Coronary artery (tissue), 2 donors: Measurements from ENCODE around the gene VWA3B.

Source experiments
- DNase-seq: peaks from one replicate; pipeline ENCODE4 v3.0.0-alpha.2; 2017; ENCODE audit warnings: low spot score
- H3K27ac ChIP-seq, 2 donors: fragments of 200-600 bp; sonication (generic); one replicate each; pipeline ENCODE4 v1.5.1; 2016 to 2019
- H3K4me3 ChIP-seq: fragments of 200-600 bp; sonication (generic); 2 replicates; pipeline ENCODE4 v1.5.1; 2016; ENCODE audit warnings: mild to moderate bottlenecking, moderate library complexity
- TF ChIP-seq, protein P1 (sequence below): fragments of 200-600 bp; sonication (generic); IDR thresholded peaks from one replicate; pipeline ENCODE4 v1.5.1; 2019; ENCODE audit warnings: antibody characterized with exemption

The VWA3B gene

DNA sequence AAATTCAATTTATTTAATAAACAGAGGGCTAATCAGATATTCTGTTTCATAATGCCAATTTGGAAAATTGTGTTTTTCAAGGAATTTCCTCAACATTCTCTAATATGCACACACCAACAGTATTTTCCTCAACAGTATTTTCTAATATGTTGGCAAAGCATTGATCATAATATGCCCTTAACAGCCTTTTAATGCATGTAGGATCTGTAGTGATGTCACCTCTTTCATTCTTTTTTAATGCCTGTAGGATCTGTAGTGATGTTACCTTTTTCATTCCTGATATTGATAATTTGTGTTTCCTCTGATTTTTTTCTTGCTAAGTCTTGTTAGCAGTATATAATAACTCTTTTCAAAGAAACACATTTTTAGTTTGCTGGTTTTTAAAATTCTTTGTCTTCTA is 15.9 kb downstream of the VWA3B start:
- H3K4me3 ChIP-seq = no peak overlapping the region
- H3K27ac ChIP-seq = no peak overlapping the region
- TF ChIP-seq, protein P1, sequence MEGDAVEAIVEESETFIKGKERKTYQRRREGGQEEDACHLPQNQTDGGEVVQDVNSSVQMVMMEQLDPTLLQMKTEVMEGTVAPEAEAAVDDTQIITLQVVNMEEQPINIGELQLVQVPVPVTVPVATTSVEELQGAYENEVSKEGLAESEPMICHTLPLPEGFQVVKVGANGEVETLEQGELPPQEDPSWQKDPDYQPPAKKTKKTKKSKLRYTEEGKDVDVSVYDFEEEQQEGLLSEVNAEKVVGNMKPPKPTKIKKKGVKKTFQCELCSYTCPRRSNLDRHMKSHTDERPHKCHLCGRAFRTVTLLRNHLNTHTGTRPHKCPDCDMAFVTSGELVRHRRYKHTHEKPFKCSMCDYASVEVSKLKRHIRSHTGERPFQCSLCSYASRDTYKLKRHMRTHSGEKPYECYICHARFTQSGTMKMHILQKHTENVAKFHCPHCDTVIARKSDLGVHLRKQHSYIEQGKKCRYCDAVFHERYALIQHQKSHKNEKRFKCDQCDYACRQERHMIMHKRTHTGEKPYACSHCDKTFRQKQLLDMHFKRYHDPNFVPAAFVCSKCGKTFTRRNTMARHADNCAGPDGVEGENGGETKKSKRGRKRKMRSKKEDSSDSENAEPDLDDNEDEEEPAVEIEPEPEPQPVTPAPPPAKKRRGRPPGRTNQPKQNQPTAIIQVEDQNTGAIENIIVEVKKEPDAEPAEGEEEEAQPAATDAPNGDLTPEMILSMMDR = no peak
- no peak for DNase-seq

DNA sequence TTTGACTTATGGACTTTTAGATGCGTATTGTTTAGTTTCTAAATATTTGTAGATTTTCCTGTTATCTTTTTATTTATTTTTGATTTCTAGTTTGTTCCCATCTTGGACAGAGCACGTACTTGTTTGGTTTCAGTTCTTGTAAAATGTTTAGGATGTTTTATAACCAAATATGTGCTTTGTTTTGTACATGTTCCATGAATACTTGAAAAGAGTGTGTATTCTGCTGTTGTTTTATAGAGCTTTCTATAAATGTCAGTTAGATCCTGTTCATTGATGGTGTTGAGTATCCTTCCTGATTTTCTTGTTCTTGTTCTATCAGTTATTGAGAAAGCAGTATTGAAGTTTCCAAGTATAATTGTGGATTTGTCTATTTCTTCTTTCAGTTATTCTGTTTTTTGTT is 21.1 kb downstream of the VWA3B start:
- no peak for DNase-seq
- H3K27ac ChIP-seq = no peak overlapping the region
- TF ChIP-seq, protein P1 = no peak
- no peak overlapping the region for H3K4me3 ChIP-seq

DNA sequence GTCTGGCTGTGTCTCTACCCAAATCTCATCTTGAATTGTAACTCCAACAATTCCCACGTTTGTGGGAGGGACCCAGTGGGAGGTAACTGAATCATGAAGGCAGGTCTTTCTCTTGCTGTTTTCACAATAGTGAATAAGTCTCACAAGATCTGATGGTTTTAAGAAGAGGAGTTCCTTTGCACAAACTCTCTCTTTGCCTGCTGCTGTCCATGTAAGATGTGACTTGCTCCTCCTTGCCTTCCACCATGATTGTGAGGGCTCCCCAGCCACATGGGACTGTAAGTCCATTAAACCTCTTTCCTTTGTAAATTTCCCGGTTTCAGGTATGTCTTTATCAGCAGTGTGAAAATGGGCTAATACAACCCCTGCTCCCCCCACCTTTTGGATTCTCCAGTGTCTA is 23.8 kb downstream of the VWA3B start:
- H3K4me3 ChIP-seq = no peak overlapping the region
- TF ChIP-seq, protein P1 = no peak
- H3K27ac ChIP-seq = no peak overlapping the region
- DNase-seq = no peak

DNA sequence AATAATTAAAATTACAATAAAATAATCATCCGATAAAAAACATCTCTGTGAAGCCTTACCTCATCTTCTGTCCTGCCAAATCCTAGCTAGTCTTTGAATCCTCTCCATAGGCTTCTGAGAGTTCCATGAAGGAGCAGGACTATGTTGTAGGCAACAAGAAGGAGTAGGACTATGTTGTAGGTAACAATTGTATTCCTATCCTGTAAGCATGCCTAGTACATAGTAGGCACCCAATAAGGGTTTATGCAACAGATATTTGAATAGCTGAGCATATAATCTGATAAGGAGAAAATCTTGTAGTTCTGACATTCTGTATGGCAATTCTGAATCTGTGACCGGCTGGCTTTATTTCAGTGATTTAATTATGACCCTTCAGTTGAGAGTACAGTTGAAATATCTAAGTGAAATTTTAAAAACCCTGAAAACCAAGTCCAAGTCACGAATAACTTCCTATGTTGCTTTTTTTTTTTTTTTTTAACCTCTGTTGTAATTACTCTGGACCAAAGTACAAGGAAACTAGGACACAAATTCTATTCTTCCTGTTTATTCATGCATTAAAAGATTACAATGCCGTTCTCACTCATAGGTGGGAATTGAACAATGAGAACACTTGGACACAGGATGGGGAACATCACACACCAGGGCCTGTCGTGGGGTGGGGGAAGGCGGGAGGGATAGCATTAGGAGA is 27.8 kb downstream of the VWA3B start:
- Histone ChIP-seq H3K27ac (no peak overlapping the region), H3K4me3 (no peak overlapping the region)
- no peak for DNase-seq
- TF ChIP-seq, protein P1 = no peak

DNA sequence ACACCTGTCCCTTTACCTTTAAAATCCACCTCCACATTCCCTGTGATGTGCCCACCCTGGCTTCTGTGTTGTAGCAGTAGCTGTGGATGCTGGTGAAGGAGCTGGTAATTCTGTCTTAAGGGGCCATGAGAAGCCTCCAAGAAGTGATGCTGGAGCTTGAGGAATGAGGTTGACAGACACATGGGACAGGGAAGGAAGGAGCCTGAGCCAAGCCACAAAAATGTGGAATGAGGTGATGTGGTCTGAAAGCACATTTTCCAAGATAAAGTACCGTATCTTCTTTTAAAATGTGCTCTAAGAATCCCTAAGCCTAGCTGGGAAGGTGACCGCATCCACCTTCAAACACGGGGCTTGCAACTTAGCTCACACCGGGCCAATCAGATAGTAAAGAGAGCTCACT is 31.2 kb downstream of the VWA3B start:
- no peak for DNase-seq
- no peak overlapping the region for H3K4me3 ChIP-seq
- H3K27ac ChIP-seq = no peak overlapping the region
- TF ChIP-seq, protein P1 = no peak

DNA sequence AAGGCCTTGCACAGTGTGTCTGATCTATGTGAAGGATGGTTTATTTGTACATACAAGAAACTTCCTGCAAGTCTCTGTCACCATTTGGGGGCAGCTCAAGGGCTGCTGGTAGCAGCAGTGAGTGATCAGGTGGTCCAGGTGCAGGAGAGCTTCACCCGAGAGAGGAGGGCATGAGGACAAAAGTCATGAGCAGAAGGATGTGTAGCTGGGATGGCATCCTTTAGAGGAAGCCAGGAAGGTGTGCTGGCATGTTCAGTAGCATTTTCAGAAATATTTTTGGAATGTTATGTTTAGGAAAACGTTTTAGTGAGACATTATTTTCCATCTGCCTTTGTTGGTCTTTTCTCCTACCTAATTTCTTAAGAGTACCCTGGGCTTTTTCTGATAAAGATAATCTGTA is 31.9 kb downstream of the VWA3B start:
- H3K4me3 ChIP-seq = no peak overlapping the region
- no peak overlapping the region for H3K27ac ChIP-seq
- TF ChIP-seq, protein P1 = no peak
- no peak for DNase-seq

DNA sequence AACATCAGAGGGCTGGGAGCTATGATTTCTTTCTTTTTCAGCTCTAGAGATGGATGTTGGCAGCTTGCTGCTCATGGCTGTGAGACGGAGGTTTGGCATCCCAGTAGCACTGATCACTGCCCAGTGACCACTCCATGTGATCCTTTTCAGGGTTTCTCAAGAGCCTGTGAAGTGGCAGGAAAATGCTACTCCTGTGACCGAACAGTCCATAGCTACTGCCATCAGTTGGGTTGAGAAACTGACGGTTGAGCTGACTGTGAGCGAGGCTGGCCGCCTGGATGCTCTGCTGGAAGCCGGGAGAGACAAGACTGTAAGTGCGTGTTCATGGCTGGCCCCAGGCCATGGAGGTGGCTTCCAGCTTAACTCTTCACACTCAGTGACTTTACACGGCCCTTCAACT is 34.2 kb downstream of the VWA3B start:
- DNase-seq = no peak
- TF ChIP-seq, protein P1 = no peak
- Histone ChIP-seq H3K27ac (no peak overlapping the region), H3K4me3 (no peak overlapping the region)
